NCI-H460 (cell line): ENCODE measurements around the gene FYN. TPM values are rescaled to one million over a fixed set of nuclear protein-coding genes. Genes with fewer than 3 reads are reported as not detected.
"Not testable (repeated sequence)": the region's sequence is repeated elsewhere in the genome, so short reads cannot be mapped to it uniquely, and the experiment has no call there.

Source experiments
- DNase-seq: peaks from one replicate; pipeline ENCODE4 v3.0.0-alpha.2; 2016; ENCODE audit warnings: low read depth; ENCODE audit errors: extremely low read depth
- total RNA-seq: library from RNA; depleted of rRNA; stranded (reverse); fragments of >200 nt; shearing (Covaris generic); gene quantifications from 2 replicates; pipeline ENCODE4 v1.2.3, GENCODE V29; 2014

Gene FYN
- total RNA-seq, 1 experiment from 2014 or later = 1.1 TPM

- DNase-seq = no peak
Measured at GRCh38 chr6:111644893-111645430, 228.3 kb downstream of the FYN start.

DNA sequence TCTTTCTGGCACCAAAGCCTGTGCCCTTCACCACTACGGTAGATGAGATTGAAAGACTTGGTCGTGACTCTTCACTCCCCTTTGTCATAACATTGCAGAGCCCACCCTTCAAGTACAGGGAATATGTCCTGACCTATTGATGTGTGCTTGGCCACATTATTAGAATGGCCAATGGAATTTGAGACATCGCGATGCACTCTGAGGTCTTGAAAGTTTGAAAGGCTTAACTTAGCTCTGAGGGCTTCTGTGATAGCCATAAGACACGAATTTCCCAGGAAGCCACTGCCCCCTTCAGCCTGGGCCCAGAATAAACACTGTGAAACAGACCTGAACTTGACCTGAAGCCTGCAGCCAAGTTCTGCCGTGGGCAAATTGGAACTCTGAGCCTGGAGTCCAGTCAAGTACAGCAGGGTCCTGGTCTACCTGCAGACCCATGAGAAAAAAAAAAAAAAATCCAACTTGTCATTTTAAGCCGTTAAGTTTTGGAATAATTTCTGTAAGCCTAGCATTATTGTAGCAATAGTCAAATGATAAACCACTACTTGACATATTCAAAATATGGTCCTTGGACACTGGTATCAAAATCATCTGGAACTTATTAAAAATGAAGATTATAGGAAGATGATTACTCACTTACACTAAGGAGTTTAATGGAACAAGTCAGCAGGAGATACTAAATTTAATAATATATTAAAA lies 230.6 kb downstream of the FYN start:
- peak; percentile 66 for DNase-seq

DNA sequence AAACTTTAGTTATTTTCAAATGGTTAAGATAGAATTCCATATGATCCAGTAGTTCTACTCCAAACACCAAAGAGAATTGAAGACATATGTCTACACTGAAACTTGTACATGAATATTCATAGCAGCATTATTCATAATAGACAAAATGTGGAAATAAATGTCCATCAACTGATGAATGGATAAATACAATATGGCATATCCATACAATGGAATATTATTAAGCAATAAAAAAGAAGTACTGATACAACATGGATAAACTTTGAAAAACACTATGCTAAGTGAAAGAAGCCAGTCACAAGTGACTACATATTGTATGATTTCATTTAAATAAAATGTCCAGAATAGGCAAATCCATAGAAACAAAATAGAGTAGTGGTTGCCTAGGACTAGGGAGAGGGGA lies 234.0 kb downstream of the FYN start:
- no peak for DNase-seq

DNA sequence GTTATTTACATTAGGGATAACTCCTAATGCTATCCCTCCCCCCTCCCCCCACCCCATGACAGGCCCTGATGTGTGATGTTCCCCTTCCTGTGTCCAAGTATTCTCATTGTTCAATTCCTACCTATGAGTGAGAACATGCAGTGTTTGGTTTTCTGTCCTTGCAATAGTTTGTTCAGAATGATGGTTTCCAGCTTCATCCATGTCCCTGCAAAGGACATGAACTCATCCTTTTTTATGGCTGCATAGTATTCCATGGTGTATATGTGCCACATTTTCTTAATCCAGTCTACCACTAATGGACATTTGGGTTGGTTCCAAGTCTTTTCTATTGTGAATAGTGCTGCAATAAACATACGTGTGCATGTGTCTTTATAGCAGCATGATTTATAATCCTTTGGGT lies 238.3 kb downstream of the FYN start:
- not testable (repeated sequence) for DNase-seq

GRCh38 chr6:111633822-111634221 lies 239.4 kb downstream of the FYN start:
- no peak for DNase-seq

GRCh38 chr6:111632468-111633247 lies 240.6 kb downstream of the FYN start:
- no peak for DNase-seq

DNA sequence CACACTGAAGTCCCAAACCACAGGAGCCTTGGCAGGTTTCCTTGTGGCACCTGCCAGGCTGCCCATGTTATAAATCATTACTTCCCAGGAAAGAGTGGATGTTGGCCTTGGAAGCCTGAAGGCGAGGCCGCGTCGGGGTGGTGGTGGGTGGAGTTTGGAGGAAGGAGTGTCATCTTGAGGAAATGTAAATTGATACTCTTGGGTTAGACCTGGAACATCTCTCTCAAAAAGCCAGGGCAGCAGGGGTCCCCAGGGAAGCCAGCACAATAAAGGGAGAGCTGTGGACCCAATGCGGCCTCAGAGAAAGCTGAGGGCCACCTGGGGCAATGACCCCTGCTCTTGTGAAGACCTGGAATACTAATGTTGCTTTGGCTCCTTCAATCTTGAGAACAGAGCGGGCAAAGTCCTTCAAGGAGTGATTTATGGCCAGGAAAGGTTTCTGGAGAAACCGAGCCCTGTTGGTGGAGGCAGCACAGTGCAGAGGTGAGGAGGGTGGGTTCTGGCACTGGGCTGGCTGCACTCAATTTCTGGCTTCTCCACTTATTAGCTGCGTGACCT lies 241.3 kb downstream of the FYN start:
- DNase-seq = no peak

DNA sequence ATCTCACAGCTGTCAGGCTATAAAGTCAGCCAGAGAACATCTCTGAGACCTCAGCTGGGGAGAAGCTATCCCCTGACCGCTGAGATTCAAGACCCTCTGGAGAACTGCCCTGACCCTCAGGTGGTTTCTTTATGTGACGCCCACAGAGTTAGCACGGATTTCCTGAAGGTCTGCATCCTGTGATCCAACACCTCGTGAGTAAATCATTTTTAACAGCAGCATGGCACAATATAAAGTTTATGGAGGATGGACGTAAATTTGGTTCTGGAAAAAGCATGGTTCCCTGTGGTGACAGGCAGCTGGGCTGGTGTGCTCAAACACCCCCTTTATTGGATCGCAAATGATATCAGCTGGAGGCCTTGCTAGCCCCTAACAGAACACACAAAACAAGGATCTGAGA lies 242.2 kb downstream of the FYN start:
- DNase-seq = no peak

DNA sequence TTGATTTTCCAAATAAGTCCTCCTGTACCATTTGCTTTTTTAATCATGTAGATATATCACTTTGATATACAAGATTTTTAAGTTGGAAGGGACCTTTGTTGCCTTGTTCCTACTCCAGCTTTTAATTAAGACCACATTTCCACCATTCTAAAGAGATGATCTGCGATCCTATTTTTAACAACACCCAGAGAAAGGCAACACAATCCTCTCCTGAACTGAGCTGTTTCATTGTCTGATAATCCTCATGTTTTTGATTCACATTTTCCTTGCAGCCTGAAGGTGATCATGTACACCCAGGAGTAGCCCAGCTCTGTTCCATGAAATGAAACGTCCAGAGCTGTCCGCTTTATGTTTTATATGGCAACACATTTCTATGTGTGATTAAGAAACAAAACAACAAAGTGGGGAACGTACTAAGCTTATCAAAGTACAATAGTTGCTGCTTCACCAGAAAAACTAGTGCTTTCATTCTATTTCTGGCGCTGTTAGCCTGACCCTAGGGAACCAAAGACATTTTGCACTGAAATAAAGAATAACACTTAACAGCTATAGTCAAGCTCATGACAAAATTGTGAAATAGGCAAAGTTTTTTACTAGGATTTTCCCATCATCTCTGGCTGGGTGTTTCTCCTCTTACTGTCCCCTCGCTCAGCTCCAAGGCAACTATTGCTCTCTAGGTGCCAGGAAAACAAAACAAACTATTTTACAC lies 245.0 kb downstream of the FYN start:
- no peak for DNase-seq

DNA sequence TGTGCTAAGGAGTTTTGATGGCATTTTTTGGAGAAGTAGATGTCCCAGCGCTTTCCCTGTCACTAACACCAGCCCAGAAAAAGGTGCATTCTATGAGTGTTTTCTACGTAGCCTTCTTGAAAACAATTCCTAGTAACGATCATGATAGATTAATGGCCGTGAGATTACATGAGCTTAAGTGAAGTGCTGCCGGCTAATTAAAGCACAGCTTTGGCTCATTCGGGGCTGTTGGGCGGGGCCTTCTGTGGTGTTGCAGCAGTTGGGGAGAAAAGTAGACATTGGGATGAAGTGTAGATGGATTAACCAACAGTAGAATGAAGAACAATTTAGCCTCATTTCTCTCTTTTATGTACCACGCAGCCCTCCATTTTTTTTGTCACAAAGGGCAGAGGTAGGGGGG lies 246.8 kb downstream of the FYN start:
- DNase-seq = no peak

DNA sequence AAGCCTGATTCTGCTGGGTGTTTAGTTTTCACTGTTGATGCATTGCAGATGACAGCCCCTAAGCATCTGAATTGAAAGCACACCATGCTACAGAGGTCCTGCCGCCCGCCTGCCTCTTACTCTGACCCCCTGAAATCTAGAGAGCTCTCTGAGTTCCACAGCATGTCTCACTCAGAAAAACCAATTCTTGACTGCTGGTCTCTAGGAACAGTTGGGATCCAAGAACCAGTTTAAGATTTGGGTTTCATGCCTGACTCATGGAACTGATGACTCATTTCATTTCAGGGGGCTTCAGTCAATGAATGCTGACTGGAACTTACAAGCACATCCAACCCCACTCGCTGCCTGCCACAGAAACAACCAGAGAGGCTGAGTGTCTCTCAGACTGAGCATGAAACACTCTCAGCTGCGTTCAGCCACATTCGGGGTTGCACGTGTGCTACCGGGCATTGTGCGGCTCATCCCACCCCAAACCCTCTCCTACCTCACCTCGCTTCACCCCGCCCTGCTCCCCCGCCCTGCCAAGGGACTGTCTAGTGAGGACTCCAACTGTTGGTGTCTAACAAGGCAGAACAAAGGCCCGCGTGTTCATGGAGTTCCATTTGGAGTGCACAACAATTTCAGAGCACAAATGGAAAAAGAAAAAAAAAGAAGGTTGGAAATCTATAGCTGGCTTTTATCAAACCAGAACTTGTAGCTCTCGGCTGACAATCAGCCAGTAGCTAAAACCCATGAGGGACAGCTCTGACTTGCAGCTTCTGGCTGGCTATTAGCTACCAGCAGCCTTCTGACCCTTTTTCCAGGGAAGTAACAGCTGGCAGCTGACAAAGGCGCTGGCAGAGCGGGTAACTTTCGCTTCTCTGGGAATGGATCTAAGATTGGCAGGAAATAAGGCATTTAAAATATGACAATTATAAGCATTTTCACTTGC lies 247.5 kb downstream of the FYN start:
- DNase-seq = no peak

DNA sequence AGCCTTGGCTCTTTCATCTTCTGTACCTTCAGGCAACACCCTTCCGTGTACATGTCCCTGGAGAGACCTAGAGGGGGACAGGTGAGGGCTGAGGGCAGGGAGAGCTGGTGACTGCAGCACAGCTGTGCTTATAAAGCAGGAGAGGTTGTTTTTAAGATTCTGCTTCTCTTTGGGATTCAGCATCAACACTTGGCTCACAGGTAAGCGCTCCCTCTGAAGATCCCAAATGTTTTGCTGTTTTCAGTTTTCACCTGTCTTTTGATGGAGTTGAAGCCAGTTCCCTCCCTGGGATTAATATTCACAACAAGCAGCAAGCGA lies 248.2 kb downstream of the FYN start:
- no peak for DNase-seq

DNA sequence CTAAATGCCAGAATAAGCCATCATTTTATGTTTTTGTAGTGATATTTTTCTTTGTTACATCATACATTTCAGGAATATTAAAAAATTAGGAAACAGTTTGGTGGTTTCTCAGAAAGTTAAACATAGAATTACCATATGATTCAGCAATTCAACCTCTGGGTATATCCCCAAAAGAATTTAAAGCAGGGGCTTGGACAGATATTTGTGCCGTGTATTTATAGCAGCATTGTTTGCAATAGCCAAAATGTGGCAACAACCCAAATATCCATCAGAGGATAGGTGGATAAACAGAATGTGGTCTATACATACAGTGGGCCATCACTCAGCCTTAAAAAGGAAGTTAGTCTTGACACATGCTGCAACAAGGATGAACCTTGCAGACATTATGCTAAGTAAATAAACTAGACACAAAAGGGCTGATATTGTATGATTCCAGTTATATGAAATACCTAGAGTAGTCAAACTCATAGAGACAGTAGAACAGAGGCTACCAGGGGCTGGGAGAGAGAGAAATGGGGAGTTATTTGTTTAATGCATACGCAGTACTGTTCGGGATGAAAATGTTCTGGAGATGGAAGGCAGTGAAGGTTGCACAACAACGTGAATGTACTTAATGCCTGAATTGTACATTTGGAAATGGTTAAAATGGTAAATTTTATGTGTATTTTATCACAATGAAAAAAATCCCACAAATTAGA lies 248.7 kb downstream of the FYN start:
- DNase-seq = no peak

GRCh38 chr6:111623046-111623718 lies 250.1 kb downstream of the FYN start:
- DNase-seq = no peak

DNA sequence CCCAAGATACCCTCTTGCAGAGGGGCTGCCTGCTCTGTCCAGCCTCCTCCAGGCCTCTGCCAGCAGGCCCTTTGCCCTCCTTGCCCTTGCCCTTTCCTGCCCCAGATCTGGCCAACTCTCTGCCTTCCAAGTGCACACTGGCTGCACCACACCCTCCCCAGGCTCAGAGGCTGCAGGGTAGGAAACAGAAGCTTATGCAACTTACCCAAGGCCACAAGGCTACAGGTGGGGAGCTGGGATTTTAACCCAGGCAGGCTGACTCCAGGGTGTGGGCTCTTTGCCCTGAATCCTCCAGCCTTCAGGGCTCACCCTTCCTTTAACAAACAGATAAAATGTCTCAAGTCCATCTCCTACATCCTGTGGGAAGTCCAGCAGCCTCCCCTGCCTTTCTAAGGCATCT lies 253.1 kb downstream of the FYN start:
- DNase-seq = no peak

DNA sequence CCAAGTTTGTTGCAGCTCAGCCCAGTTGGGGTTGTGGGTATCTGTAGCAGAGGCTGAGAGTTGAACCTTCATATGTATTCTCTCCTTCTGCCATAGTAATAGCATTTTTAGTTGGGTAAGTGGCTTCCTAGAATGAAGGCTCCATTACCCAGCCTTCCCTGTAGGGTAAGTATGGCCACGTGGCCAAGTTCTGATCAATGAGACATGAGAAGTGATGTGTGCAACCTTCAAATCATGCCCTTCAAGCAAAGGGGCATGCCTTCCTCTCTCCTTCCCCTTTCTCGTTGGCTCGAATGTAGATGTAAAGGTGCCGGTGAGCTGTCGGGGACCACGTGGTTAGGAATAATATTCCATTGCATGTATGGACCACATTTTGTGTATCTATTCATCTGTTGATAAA lies 254.8 kb downstream of the FYN start:
- DNase-seq = no peak

GRCh38 chr6:111617149-111617548 lies 256.1 kb downstream of the FYN start:
- no peak for DNase-seq

DNA sequence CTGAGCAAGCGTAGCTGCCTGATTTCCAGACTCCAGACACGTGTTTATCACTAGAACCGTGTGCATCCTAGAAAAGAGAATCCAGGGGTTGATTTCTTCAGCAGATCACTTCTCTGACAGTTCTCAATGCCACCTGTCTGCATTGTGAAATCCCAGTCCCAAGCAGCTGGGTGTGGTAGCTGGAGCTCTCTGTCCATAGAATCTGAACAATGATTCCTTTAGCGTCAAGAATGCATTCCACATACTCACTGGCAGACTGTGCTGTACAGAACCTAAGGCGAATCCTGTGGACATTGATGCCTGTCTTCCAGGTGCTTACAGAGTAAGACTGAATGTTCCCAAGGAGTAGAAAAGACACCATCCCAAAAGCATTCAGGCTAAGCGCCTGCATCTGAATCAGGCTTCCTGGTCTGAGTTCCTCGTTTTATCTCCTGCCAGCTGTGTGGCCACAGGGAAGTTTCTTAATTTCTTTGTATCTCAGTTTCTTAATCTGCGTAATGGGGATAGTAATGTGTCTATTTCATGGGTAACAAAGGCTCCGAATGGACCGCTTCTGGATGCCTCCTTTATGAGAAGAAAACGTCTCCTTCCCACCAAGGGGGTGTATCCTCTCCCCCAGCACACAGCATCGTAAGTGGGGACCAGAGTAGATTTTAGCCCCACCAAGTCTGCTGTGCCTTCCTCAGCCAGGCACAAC lies 257.2 kb downstream of the FYN start:
- DNase-seq = no peak
